Activated CD8-positive, alpha-beta T cell treated with anti-CD3 and anti-CD28 coated beads for 36 hours (primary cell): ENCODE measurements around the gene TEX44. TPM values are rescaled to one million over a fixed set of nuclear protein-coding genes. Genes with fewer than 3 reads are reported as not detected.
"Not testable (repeated sequence)": the region's sequence is repeated elsewhere in the genome, so short reads cannot be mapped to it uniquely, and the experiment has no call there.

ENCODE experiments used
- ATAC-seq: fragments of 200-7000 bp; cut with Tn5 transposase; one replicate; pipeline ENCODE4 v1.10.0; 2021; ENCODE audit warnings: mild to moderate bottlenecking, moderate library complexity
- CTCF ChIA-PET: fragments of 350-600 bp; sonication (Branson Sonifier 250); formaldehyde crosslinking; loops from one replicate; lab custom pipeline; 2021; ENCODE audit warnings: antibody characterized with exemption; lab: Charles Lee
- POLR2A ChIA-PET: fragments of 350-600 bp; sonication (Branson Sonifier 250); formaldehyde crosslinking; loops from one replicate; lab custom pipeline; 2021; ENCODE audit warnings: antibody characterized with exemption; lab: Charles Lee
- DNase-seq: peaks from one replicate; pipeline ENCODE4 v3.0.0-alpha.2; 2020
- H3K27ac Mint-ChIP-seq: one replicate; pipeline ENCODE4 v1.8.0; 2021; ENCODE audit warnings: mild to moderate bottlenecking, mixed read lengths
- H3K27me3 Mint-ChIP-seq: one replicate; pipeline ENCODE4 v1.8.0; 2021; ENCODE audit warnings: mixed read lengths
- H3K36me3 Mint-ChIP-seq: one replicate; pipeline ENCODE4 v1.8.0; 2021; ENCODE audit warnings: low read depth, mixed read lengths
- H3K4me1 Mint-ChIP-seq: one replicate; pipeline ENCODE4 v1.8.0; 2021; ENCODE audit warnings: low read depth, mixed read lengths
- H3K4me3 Mint-ChIP-seq: one replicate; pipeline ENCODE4 v1.8.0; 2021; ENCODE audit warnings: mild to moderate bottlenecking, moderate library complexity, mixed read lengths
- H3K9me3 Mint-ChIP-seq: one replicate; pipeline ENCODE4 v1.8.0; 2021; ENCODE audit warnings: mixed read lengths
- CTCF ChIP-seq: fragments of 200-600 bp; IDR thresholded peaks from one replicate; pipeline ENCODE4 v1.8.0; 2022; ENCODE audit warnings: antibody characterized with exemption, mild to moderate bottlenecking
- intact Hi-C: fragments of 100-400 bp; cut with micrococcal nuclease; formaldehyde crosslinking; loops from one replicate; pipeline ENCODE4 v1.10.0; 2022
- total RNA-seq, 2 experiments: library from RNA; stranded (reverse); gene quantifications; one replicate each; pipeline ENCODE4 v1.2.3, GENCODE V29; 2021

The TEX44 gene
- total RNA-seq, 2 experiments from 2014 or later: not detected

DNA sequence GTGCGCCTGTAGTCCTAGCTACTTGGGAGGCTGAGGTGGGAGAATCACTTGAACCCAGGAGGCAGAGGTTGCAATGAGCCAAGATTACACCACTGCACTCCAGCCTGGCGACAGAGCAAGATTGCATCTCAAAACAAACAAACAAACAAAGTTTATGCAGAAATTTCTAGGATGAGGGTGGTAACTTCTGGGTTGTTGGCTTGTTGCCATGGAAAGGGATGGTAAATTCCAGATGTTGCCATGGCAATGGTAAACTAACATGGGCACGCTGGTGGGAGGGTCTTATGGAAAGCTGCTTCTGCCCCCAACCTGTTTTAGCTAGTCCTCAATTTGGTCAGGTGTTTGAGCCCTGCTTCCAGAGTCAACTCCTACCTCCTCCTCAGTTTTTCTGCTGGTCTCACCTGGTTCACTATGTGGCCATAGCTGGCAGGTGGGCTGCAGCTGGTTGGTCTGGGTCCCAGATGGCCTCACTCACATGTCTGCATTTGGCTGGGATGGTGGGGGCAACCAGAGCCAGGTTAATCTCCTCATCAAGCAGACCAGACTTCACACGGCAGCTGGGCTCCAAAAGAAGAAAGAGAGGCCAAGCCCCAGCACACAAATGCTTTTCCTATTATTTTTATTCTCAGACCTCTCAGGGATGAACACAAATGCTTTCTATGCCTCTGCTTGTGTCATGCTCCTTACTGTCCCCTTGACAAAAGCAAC, 26.6 kb upstream of the TEX44 start:
- ChIA-PET POLR2A (no interaction called here), CTCF (interaction anchor here (0.7 to 3.6 kb wide), 5 partner anchors 8 to 49 kb away, joined by 3 to 14 read pairs (median 4); no protein-coding TSS in a partner anchor)
- no peak overlapping the region for H3K27ac Mint-ChIP-seq
- no peak for DNase-seq
- no peaks in the 10 kb centered on the region for H3K36me3 Mint-ChIP-seq
- H3K27me3 Mint-ChIP-seq: no peaks in the 10 kb centered on the region
- H3K4me3 Mint-ChIP-seq: no peak overlapping the region
- H3K4me1 Mint-ChIP-seq: peaks cover 6% of the 10 kb centered on the region
- intact Hi-C loops: no loop called here
- ATAC-seq: no peak
- no peak for TF ChIP-seq CTCF
- no peaks in the 10 kb centered on the region for H3K9me3 Mint-ChIP-seq

- H3K4me1 Mint-ChIP-seq: peaks cover 6% of the 10 kb centered on the region
- ATAC-seq: no peak
Measured at GRCh38 chr2:231567159-231567558, 25.5 kb upstream of the TEX44 start.

GRCh38 chr2:231568098-231568784, 24.4 kb upstream of the TEX44 start:
- Mint-ChIP-seq H3K27me3 (no peaks in the 10 kb centered on the region), H3K36me3 (no peaks in the 10 kb centered on the region), H3K4me1 (peaks cover 6% of the 10 kb centered on the region), H3K9me3 (no peaks in the 10 kb centered on the region), H3K27ac (no peak overlapping the region), H3K4me3 (no peak overlapping the region)
- DNase-seq (no peak), ATAC-seq (no peak)
- no peak for TF ChIP-seq CTCF
- intact Hi-C loops: no loop called here
- POLR2A ChIA-PET: no interaction called here
- CTCF ChIA-PET: interaction anchor here (1.6 to 3.6 kb wide), 2 partner anchors 36 to 51 kb away, joined by 3 to 12 read pairs; no protein-coding TSS in a partner anchor

More at GRCh38 chr2:231567159-231567558, 25.5 kb upstream of the TEX44 start:
- H3K36me3 Mint-ChIP-seq: no peaks in the 10 kb centered on the region
- no peak overlapping the region for H3K4me3 Mint-ChIP-seq
- no peaks in the 10 kb centered on the region for H3K9me3 Mint-ChIP-seq
- no peak for DNase-seq
- CTCF ChIA-PET: interaction anchor here (0.7 to 3.6 kb wide), 4 partner anchors 9 to 50 kb away, joined by 4 to 14 read pairs (median 8); no protein-coding TSS in a partner anchor
- H3K27ac Mint-ChIP-seq: no peak overlapping the region
- no peak for TF ChIP-seq CTCF
- POLR2A ChIA-PET: no interaction called here
- intact Hi-C loops: no loop called here
- H3K27me3 Mint-ChIP-seq: no peaks in the 10 kb centered on the region

DNA sequence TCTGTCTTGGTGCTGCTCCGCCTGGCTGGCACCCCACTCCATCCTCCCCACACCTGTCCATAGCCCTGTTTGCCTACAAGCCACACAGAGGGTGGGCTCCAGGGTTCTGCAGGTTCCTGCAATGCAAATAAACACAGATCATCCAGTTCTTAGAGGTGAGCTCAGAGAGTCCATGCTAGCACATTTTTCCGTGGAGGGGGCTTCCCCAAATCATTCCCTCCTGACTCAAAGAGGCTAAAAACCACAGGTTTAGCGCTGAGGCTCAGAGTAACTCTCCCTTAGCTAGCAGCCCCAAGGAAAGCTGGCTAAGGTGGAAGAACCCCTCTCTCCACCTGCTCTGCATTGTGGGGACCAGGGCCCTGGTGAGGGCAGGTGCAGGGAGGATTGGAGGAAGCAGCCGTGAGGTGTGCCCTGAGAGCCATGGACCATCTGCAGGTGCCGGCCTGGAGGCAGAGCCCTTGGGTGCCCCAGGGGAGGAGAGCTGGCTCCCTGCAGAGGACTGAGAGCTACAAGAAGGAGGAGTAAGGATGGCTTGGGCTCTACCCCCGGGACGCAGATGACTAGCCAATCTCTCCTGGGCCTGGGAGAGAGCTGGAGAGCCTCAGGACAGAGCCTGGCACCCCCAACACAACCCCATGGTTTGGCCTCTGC, 23.8 kb upstream of the TEX44 start:
- peak; percentile 37 for DNase-seq
- ChIA-PET POLR2A (no interaction called here), CTCF (interaction anchor here (1.1 to 1.6 kb wide), 4 partner anchors 32 to 85 kb away, joined by 3 to 6 read pairs (median 3); no protein-coding TSS in a partner anchor)
- intact Hi-C loops: no loop called here
- no peak overlapping the region for H3K4me3 Mint-ChIP-seq
- no peaks in the 10 kb centered on the region for H3K27me3 Mint-ChIP-seq
- no peak overlapping the region for H3K27ac Mint-ChIP-seq
- no peak for TF ChIP-seq CTCF
- peak; percentile 78 for ATAC-seq
- peaks cover 6% of the 10 kb centered on the region for H3K4me1 Mint-ChIP-seq
- no peaks in the 10 kb centered on the region for H3K36me3 Mint-ChIP-seq
- H3K9me3 Mint-ChIP-seq: no peaks in the 10 kb centered on the region

DNA sequence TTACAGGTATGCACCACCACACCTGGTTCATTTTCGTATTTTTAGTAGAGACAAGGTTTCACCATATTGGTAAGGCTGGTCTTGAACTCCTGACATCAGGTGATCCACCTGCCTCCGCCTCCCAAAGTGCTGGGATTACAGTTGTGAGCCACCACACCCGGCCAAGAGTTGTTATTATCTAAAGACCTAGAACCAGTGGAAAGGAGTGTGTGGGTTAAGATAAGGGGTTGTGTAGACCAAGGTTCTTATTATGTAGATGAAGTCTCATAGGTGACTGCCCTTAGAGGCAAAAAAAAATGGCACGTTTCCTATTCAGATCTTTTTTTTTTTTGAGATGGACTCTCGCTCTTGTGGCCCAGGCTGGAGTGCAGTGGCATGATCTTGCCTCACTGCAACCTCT, 21.7 kb upstream of the TEX44 start:
- H3K9me3 Mint-ChIP-seq, CTCF ChIA-PET, DNase-seq, H3K4me3 Mint-ChIP-seq, H3K27me3 Mint-ChIP-seq, intact Hi-C loops, H3K4me1 Mint-ChIP-seq, H3K27ac Mint-ChIP-seq, H3K36me3 Mint-ChIP-seq, ATAC-seq, POLR2A ChIA-PET: not testable (repeated sequence)
